K562 (cell line): ENCODE data around the gene MKNK2. TPM values are rescaled to one million over a fixed set of nuclear protein-coding genes. Genes with fewer than 3 reads are reported as not detected.
A peak's percentile ranks its signal among the peaks of the same experiment; 100 is the strongest.

ENCODE experiments used
- ATAC-seq: fragments of 200-7000 bp; cut with Tn5 transposase; 3 replicates; pipeline ENCODE4 v1.9.1; 2020; ENCODE audit warnings: moderate library complexity
- BruUV-seq: library from RNA; stranded (reverse); fragments of 400-500 nt; replicated peaks from 2 replicates; lab custom pipeline; 2021; lab: Mats Ljungman, UMichigan
- CTCF ChIA-PET: fragments of 300-600 bp; formaldehyde crosslinking; extraction: SDS; loops from one replicate; lab custom pipeline; 2021; ENCODE audit warnings: low intra/inter-chr PET ratio; lab: Yijun Ruan, JAX
- POLR2A ChIA-PET: fragments of 300-600, 350-650 bp; sonication (Branson Sonifier 250); formaldehyde crosslinking; extraction: SDS; loops from one replicate; lab custom pipeline; 2021; ENCODE audit warnings: antibody characterized with exemption, inconsistent platforms; lab: Yijun Ruan, JAX
- DNase-seq, 4 experiments: peaks; one replicate each; pipeline versions ENCODE4 v3.0.0 to v3.0.0-alpha.2; 2011 to 2018; ENCODE audit warnings: low spot score in 3 of 4, mixed read lengths in 3 of 4; ENCODE audit errors: extremely low read depth in 1 of 4
- FAIRE-seq: peaks from 2 replicates; lab custom pipeline; 2011; peaks lifted over from hg19 to GRCh38; lab: Jason Lieb, UNC
- H2AFZ ChIP-seq: 2 replicates; pipeline ENCODE4 v1.6.0; 2011; ENCODE audit warnings: low read depth, low read length, control low read depth, inconsistent platforms
- H3K27ac ChIP-seq: fragments of 200-600 bp; 3 replicates; pipeline ENCODE4 v1.8.0; 2011; ENCODE audit warnings: low read depth, mild to moderate bottlenecking, control low read depth, inconsistent platforms, low read length, moderate library complexity, mixed read lengths; ENCODE audit errors: extremely low read depth
- H3K27me3 ChIP-seq, 2 experiments: fragments of 300-600 bp in 1 of 2; 2 replicates in 1 of 2; 3 replicates in 1 of 2; pipeline versions ENCODE4 v1.6.0 to v1.8.0; 2011; ENCODE audit warnings: inconsistent platforms in 2 of 2, low read length in 2 of 2, mild to moderate bottlenecking in 1 of 2, mixed read lengths in 1 of 2, moderate library complexity in 1 of 2; ENCODE audit not compliant: control insufficient read depth in 2 of 2, insufficient read depth in 2 of 2
- H3K36me3 ChIP-seq: fragments of 300-600 bp; 3 replicates; pipeline ENCODE4 v1.8.0; 2011; ENCODE audit warnings: mild to moderate bottlenecking, low read length, inconsistent platforms; ENCODE audit not compliant: control insufficient read depth, insufficient read depth
- H3K4me1 ChIP-seq, 2 experiments: fragments of 200-600 bp in 1 of 2; replicated peaks in 1 of 2; 2 replicates in 1 of 2; 3 replicates in 1 of 2; pipeline versions ENCODE4 v1.5.1 to v1.8.0; 2011; ENCODE audit warnings: inconsistent platforms in 2 of 2, low read length in 2 of 2, mild to moderate bottlenecking in 1 of 2, mixed read lengths in 1 of 2, moderate library complexity in 1 of 2; ENCODE audit not compliant: control insufficient read depth in 2 of 2, insufficient read depth in 2 of 2
- H3K4me2 ChIP-seq: 2 replicates; pipeline ENCODE4 v1.6.1; 2011; ENCODE audit warnings: low read length, control low read depth, inconsistent platforms, mixed read lengths; ENCODE audit not compliant: insufficient read depth
- H3K4me3 ChIP-seq: fragments of 200-600 bp; sonication (generic), shearing (Covaris generic); 2 replicates; pipeline ENCODE4 v1.5.1; 2016; ENCODE audit warnings: control low read depth, inconsistent platforms
- H3K79me2 ChIP-seq: fragments of 200-600 bp; 3 replicates; pipeline ENCODE4 v1.8.0; 2011; ENCODE audit warnings: low read length, inconsistent platforms; ENCODE audit not compliant: control insufficient read depth, insufficient read depth
- H3K9ac ChIP-seq, 2 experiments: 2 replicates each; pipeline versions ENCODE4 v1.6.0 to v1.6.1; 2011; ENCODE audit warnings: low read depth in 2 of 2, low read length in 2 of 2, control low read depth in 1 of 2, inconsistent platforms in 1 of 2, mild to moderate bottlenecking in 1 of 2, mixed read lengths in 1 of 2; ENCODE audit not compliant: insufficient read depth in 1 of 2
- H3K9me1 ChIP-seq: one replicate; pipeline ENCODE4 v1.6.0; 2011; ENCODE audit warnings: inconsistent platforms, mild to moderate bottlenecking, low read length, moderate library complexity; ENCODE audit not compliant: control insufficient read depth, insufficient read depth
- H3K9me3 ChIP-seq: replicated peaks from 2 replicates; pipeline ENCODE4 v1.5.1; 2011; ENCODE audit warnings: low read depth, low read length, inconsistent platforms; ENCODE audit not compliant: control insufficient read depth, insufficient read depth
- H4K20me1 ChIP-seq: replicated peaks from 2 replicates; pipeline ENCODE4 v1.6.1; 2011; ENCODE audit warnings: low read length, inconsistent platforms, mixed read lengths; ENCODE audit not compliant: control insufficient read depth, insufficient read depth
- ELF4 ChIP-seq: fragments of 450-650 bp; formaldehyde crosslinking; IDR thresholded peaks from 2 replicates; pipeline ENCODE4 v1.4.0; 2022; ENCODE audit warnings: missing genetic modification characterization
- KDM2B ChIP-seq: fragments of 250-450 bp; sonication (Bioruptor Pico); IDR thresholded peaks from 2 replicates; pipeline ENCODE4 v1.8.0; 2021; ENCODE audit warnings: mild to moderate bottlenecking, moderate library complexity
- RB1 ChIP-seq: fragments of 450-650 bp; IDR thresholded peaks from 2 replicates; pipeline ENCODE4 v1.6.1; 2017; ENCODE audit warnings: low read depth, mild to moderate bottlenecking
- SMAD2 ChIP-seq: fragments of 150-350 bp; IDR thresholded peaks from 2 replicates; pipeline ENCODE4 v1.6.1; 2014; ENCODE audit warnings: low read depth, mild to moderate bottlenecking, low read length
- SMAD4 ChIP-seq: fragments of 250-450 bp; sonication (Bioruptor Pico); conservative IDR thresholded peaks from 2 replicates; pipeline ENCODE4 v1.8.0; 2021; ENCODE audit warnings: inconsistent platforms, mild to moderate bottlenecking, moderate library complexity
- ZBTB33 ChIP-seq: sonication (generic); formaldehyde crosslinking; IDR thresholded peaks from 2 replicates; pipeline ENCODE4 v1.8.1; 2023; ENCODE audit warnings: mild to moderate bottlenecking, missing genetic modification reagents
- WGBS: fragments of 100-300 bp; shearing (Covaris generic); methylation state at CpG from one replicate; pipeline ENCODE4 v1.1.6; 2016; ENCODE audit warnings: low coverage, mixed read lengths; ENCODE audit not compliant: insufficient coverage; ENCODE audit errors: missing lambda C conversion rate; 5-methylcytosine and 5-hydroxymethylcytosine counted together
- in situ Hi-C: fragments of 300-500 bp; cut with MboI; formaldehyde crosslinking; loops from 4 replicates; pipeline ENCODE4 v1.15.0; 2018; ENCODE audit warnings: inconsistent platforms, mixed read lengths
- intact Hi-C: fragments of 100-400 bp; cut with micrococcal nuclease; formaldehyde crosslinking; loops from 2 replicates; pipeline ENCODE4 v1.14.2; 2022
- polyA plus RNA-seq, 8 experiments: library from polyadenylated mRNA; depleted of rRNA in 4 of 8; stranded (reverse) in 5 of 8; unstranded in 3 of 8; fragments of >200 nt; fragmentation: Nextera tagmentation in 2 of 8; fragmentation: Illumina TruSeq in 1 of 8; extraction: Ambion mirVana in 2 of 8; extraction: Trizol in 1 of 8; gene quantifications; 2 replicates each; pipeline versions ENCODE4 v1.2.1 to v1.2.3, GENCODE V29; 2011 to 2014; ENCODE audit warnings: inconsistent platforms in 1 of 8, missing spikeins in 1 of 8
- total RNA-seq, 7 experiments: library from RNA; depleted of rRNA in 6 of 7; stranded (reverse); fragments of >200 nt in 6 of 7; fragmentation: Illumina TruSeq in 2 of 7; extraction: Trizol in 2 of 7; gene quantifications; 2 replicates each; pipeline versions ENCODE4 v1.2.1 to v1.2.3, GENCODE V29; 2011 to 2021; ENCODE audit warnings: low replicate concordance in 1 of 7

The MKNK2 gene
- total and polyA plus RNA-seq, 9 of the 15 experiments (the other 6 are each of a cell fraction or from before 2014, with no cell fraction given) = 5.1 to 191 (median 51.9) TPM

DNA sequence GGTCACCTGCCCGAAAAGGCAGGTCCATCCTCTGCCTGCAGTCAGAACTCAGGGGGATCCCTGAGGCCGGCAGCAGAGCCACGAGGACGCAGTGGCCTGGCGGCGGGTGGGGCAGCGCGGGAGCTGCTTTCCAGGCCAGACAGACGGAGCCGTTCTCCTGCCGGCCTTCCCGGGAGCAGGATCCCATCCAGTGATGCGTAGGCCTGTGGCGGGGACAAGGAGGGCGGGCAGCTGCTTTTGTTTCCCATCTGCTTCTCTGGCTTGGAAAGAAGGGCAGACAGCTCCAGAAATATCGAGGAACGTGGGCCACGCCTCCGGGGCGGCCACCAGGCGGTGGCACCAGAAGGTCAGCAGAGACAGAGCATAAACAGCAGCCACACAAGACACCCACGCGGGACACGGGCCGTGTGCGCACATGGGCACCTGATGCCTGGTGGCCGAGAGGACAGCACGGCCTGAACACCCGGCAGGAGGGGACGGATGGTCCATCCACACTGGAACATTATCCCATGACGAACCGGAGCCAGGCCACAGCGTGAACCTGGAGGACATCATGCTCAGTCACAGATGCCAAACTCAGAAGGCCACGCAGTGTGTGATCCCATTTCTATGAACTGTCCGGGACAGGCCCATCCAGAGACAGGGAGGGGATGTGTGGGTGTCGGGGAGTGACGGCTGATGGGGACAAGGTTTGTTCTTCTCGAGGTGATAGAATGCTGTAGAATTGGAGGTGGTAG, 13.9 kb upstream of the MKNK2 start (continued):
- TF ChIP-seq RB1 (no peak), SMAD4 (CRISPR knock-in tag) (no peak), ELF4 (no peak), KDM2B (CRISPR knock-in tag) (no peak)

DNA sequence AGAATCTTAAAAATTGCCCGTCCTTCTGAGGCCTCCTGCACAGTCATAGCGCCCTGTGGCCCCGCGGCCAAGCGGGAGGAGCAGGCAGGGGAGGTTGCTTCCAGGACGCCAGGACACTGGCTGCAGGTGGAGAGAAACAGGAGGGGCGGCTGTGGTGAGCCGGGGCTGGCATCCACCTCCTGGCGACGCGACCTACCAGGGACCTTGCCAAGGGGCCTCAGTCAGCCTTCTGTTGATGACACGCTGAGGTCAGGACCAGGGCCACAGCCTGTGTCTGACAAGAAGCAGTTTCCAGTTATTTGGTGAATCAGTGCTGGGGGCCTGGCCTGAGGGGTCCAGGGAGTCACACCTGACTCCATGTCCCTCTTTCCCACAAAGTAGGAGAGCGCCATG, 13.3 kb upstream of the MKNK2 start:
- Histone ChIP-seq H3K4me2 (no peak overlapping the region), H3K27me3 (no peaks in the 10 kb centered on the region), H3K79me2 (peaks cover 9% of the 10 kb centered on the region; the same call in 2 of the 3 replicates), H3K27ac (no peak overlapping the region), H2AFZ (no peak overlapping the region), H3K4me3 (no peak overlapping the region), H3K9ac (peak overlapping the region in 1 of 2 experiments; percentile 81; a peak in 2 of 4 replicates), H4K20me1 (no peaks in the 10 kb centered on the region), H3K36me3 (no peaks in the 10 kb centered on the region), H3K9me1 (no peaks in the 10 kb centered on the region), H3K9me3 (no peaks in the 10 kb centered on the region), H3K4me1 (peaks cover 18 to 54% of the 10 kb centered on the region in 2 experiments)
- DNase-seq = no peak
- no peak for FAIRE-seq
- no peak for ATAC-seq
- no TSS peak for BruUV-seq
- intact Hi-C loops (loop anchor here (5.0 kb wide), 1 partner anchor 137 kb away; no protein-coding TSS in a partner anchor), in situ Hi-C loops (no loop called here)
- TF ChIP-seq ZBTB33 (CRISPR knock-in tag) = peak; percentile 76
- TF ChIP-seq SMAD2 = no peak
- CTCF ChIA-PET = no interaction called here
- 86% methylated on average over 9 of the region's 13 CpGs for WGBS
- POLR2A ChIA-PET = interaction anchor here (6.8 kb wide), 1 partner anchor 16 kb away, joined by 72 read pairs; no protein-coding TSS in a partner anchor
